ENCODE measurements around the gene BTC.
"Not testable (repeated sequence)": the region's sequence is repeated elsewhere in the genome, so short reads cannot be mapped to it uniquely, and the experiment has no call there.

DNA sequence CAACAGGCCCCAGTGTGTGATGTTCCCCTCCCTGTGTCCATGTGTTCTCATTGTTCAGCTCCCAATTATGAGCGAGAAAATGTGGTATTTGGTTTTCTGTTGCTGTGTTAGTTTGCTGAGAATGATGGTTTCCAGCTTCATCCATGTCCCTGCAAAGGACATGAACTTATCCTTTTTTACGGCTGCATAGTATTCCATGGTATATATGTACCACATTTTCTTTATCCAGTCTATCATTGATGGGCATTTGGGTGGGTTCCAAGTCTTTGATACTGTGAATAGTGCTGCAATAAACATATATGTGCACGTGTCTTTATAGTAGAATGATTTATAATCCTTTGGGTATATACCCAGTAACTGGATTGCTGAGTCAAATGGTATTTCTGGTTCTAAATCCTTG, 86.2 kb downstream of the BTC start:
- TF ChIP-seq, protein P1, sequence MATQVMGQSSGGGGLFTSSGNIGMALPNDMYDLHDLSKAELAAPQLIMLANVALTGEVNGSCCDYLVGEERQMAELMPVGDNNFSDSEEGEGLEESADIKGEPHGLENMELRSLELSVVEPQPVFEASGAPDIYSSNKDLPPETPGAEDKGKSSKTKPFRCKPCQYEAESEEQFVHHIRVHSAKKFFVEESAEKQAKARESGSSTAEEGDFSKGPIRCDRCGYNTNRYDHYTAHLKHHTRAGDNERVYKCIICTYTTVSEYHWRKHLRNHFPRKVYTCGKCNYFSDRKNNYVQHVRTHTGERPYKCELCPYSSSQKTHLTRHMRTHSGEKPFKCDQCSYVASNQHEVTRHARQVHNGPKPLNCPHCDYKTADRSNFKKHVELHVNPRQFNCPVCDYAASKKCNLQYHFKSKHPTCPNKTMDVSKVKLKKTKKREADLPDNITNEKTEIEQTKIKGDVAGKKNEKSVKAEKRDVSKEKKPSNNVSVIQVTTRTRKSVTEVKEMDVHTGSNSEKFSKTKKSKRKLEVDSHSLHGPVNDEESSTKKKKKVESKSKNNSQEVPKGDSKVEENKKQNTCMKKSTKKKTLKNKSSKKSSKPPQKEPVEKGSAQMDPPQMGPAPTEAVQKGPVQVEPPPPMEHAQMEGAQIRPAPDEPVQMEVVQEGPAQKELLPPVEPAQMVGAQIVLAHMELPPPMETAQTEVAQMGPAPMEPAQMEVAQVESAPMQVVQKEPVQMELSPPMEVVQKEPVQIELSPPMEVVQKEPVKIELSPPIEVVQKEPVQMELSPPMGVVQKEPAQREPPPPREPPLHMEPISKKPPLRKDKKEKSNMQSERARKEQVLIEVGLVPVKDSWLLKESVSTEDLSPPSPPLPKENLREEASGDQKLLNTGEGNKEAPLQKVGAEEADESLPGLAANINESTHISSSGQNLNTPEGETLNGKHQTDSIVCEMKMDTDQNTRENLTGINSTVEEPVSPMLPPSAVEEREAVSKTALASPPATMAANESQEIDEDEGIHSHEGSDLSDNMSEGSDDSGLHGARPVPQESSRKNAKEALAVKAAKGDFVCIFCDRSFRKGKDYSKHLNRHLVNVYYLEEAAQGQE (IDR thresholded peaks at IDR 0.05), result not testable (repeated sequence)
- TF ChIP-seq, protein P2, sequence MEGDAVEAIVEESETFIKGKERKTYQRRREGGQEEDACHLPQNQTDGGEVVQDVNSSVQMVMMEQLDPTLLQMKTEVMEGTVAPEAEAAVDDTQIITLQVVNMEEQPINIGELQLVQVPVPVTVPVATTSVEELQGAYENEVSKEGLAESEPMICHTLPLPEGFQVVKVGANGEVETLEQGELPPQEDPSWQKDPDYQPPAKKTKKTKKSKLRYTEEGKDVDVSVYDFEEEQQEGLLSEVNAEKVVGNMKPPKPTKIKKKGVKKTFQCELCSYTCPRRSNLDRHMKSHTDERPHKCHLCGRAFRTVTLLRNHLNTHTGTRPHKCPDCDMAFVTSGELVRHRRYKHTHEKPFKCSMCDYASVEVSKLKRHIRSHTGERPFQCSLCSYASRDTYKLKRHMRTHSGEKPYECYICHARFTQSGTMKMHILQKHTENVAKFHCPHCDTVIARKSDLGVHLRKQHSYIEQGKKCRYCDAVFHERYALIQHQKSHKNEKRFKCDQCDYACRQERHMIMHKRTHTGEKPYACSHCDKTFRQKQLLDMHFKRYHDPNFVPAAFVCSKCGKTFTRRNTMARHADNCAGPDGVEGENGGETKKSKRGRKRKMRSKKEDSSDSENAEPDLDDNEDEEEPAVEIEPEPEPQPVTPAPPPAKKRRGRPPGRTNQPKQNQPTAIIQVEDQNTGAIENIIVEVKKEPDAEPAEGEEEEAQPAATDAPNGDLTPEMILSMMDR (IDR thresholded peaks at IDR 0.05; ENCODE audit: low read depth, low read length, missing input control), result not testable (repeated sequence)
- not testable (repeated sequence) for TF ChIP-seq JUND (IDR thresholded peaks at IDR 0.05); HNF4G (IDR thresholded peaks at IDR 0.05); RXRA (IDR thresholded peaks at IDR 0.05); FOXA1 (IDR thresholded peaks at IDR 0.05); TAF1 (conservative IDR thresholded peaks at IDR 0.05); YY1 (IDR thresholded peaks at IDR 0.05); EGR1 (IDR thresholded peaks at IDR 0.05; ENCODE audit: low read depth in 2 of 2); RAD21 (IDR thresholded peaks at IDR 0.05)
- TF ChIP-seq, protein P3, sequence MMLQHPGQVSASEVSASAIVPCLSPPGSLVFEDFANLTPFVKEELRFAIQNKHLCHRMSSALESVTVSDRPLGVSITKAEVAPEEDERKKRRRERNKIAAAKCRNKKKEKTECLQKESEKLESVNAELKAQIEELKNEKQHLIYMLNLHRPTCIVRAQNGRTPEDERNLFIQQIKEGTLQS (IDR thresholded peaks at IDR 0.05), result not testable (repeated sequence)
- TF ChIP-seq, protein P4, sequence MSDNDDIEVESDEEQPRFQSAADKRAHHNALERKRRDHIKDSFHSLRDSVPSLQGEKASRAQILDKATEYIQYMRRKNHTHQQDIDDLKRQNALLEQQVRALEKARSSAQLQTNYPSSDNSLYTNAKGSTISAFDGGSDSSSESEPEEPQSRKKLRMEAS (IDR thresholded peaks at IDR 0.05), result not testable (repeated sequence)
